Left ventricle myocardium inferior (tissue), 1 donor: ENCODE data around the gene WDR77. TPM values are rescaled to one million over a fixed set of nuclear protein-coding genes. Genes with fewer than 3 reads are reported as not detected.
A peak's percentile ranks its signal among the peaks of the same experiment; 100 is the strongest.

Experiments used
- DNase-seq: peaks from one replicate; pipeline ENCODE4 v3.0.0-alpha.2; 2020
- H3K27ac ChIP-seq: fragments of 200-600 bp; replicated peaks from 2 replicates; pipeline ENCODE4 v1.8.0; 2021
- H3K27me3 ChIP-seq: fragments of 200-600 bp; 2 replicates; pipeline ENCODE4 v1.8.0; 2021; ENCODE audit warnings: low read depth
- H3K36me3 ChIP-seq: fragments of 200-600 bp; 2 replicates; pipeline ENCODE4 v1.8.0; 2021
- H3K4me1 ChIP-seq: fragments of 200-600 bp; 2 replicates; pipeline ENCODE4 v1.8.0; 2021
- H3K4me3 ChIP-seq: fragments of 200-600 bp; 2 replicates; pipeline ENCODE4 v1.8.0; 2021; ENCODE audit warnings: mild to moderate bottlenecking, moderate library complexity
- H3K9me3 ChIP-seq: fragments of 200-600 bp; replicated peaks from 2 replicates; pipeline ENCODE4 v1.8.0; 2021
- intact Hi-C: fragments of 100-400 bp; cut with micrococcal nuclease; formaldehyde crosslinking; loops from one replicate; pipeline ENCODE4 v1.11.0; 2022
- total RNA-seq: library from RNA; stranded (reverse); fragmentation: NEBNext Ultra II Directional; extraction: Animal tissue kit (Norgen Biotek cat#: 25700); gene quantifications from one replicate; pipeline ENCODE4 v1.2.1, GENCODE V29; 2021
- TF ChIP-seq, protein P1 (sequence below): fragments of 200-600 bp; IDR thresholded peaks from 2 replicates; pipeline ENCODE4 v1.8.0; 2021; ENCODE audit warnings: antibody characterized with exemption, mild to moderate bottlenecking, borderline replicate concordance
- donor health status: DM: no; HTN: yes; CAD: no; lungs with severe emphysema.

WDR77 gene
- total RNA-seq, 1 donor from 2014 or later, result 30.7 TPM

DNA sequence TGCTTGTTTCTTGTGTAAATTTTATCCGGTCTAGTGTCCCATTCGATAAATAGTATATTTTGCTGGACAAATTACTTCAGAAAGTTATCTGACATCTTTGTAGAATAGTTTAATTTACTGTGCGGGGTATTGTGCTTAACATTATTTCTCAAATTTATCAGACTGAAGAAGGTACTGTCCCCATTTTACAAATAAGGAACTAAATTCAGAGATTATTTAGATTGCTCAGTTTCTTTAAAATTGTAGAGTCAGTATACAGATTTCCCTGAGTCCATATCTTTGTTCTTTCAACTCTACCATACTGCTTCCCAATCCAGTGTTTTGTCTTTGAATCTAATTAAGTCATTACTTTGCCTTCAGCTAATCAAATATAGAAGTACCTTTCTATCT lies 6.6 kb upstream of the WDR77 start:
- H3K9me3 ChIP-seq, result no peaks in the 10 kb centered on the region
- H3K27me3 ChIP-seq, result no peaks in the 10 kb centered on the region
- H3K4me3 ChIP-seq, result no peak overlapping the region
- TF ChIP-seq, protein P1, sequence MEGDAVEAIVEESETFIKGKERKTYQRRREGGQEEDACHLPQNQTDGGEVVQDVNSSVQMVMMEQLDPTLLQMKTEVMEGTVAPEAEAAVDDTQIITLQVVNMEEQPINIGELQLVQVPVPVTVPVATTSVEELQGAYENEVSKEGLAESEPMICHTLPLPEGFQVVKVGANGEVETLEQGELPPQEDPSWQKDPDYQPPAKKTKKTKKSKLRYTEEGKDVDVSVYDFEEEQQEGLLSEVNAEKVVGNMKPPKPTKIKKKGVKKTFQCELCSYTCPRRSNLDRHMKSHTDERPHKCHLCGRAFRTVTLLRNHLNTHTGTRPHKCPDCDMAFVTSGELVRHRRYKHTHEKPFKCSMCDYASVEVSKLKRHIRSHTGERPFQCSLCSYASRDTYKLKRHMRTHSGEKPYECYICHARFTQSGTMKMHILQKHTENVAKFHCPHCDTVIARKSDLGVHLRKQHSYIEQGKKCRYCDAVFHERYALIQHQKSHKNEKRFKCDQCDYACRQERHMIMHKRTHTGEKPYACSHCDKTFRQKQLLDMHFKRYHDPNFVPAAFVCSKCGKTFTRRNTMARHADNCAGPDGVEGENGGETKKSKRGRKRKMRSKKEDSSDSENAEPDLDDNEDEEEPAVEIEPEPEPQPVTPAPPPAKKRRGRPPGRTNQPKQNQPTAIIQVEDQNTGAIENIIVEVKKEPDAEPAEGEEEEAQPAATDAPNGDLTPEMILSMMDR, result no peak
- no peak for DNase-seq
- peaks cover 78% of the 10 kb centered on the region for H3K36me3 ChIP-seq
- no peak overlapping the region for H3K27ac ChIP-seq
- intact Hi-C loops, result no loop called here
- H3K4me1 ChIP-seq, result peaks cover 84% of the 10 kb centered on the region

DNA sequence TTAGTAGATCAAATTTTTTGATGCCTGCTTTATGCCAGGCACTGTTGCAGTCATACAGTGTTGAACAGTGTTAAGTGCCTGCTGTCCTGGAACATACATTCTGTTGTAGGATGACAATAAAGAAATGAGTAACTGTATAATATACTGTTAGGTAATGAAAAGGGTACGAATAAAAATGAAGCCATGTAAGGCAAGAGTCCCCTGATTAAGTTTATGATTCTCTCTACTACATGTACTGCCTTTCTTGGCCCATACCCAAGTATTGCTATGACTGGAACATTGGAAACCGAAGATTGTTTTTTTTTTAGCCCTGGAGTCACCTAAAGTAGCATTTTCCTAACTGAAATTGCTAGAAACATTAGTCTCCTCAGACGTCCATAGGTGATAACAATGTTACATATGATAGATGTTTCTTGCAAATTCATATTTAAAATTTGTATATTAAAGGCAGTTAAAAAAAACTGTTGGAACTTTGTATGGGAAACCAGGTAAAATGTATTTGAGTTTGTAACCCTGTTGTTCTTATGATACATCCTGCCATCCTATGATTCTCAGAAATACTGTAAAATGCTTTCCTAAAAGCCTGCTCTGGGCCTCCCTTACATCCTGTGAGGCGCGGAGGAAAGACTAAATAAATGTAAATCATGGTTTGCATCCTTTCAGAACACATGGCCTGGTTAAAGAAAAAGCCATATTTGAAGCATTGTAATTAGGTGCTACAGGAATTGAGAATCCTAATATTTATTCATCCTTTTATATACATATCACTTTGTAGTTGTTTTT lies 6.0 kb upstream of the WDR77 start:
- H3K27me3 ChIP-seq, result no peaks in the 10 kb centered on the region
- peaks cover 84% of the 10 kb centered on the region for H3K4me1 ChIP-seq
- intact Hi-C loops, result no loop called here
- H3K9me3 ChIP-seq, result no peaks in the 10 kb centered on the region
- H3K36me3 ChIP-seq, result peaks cover 76% of the 10 kb centered on the region
- TF ChIP-seq, protein P1, result no peak
- DNase-seq, result no peak
- no peak overlapping the region for H3K27ac ChIP-seq
- no peak overlapping the region for H3K4me3 ChIP-seq

DNA sequence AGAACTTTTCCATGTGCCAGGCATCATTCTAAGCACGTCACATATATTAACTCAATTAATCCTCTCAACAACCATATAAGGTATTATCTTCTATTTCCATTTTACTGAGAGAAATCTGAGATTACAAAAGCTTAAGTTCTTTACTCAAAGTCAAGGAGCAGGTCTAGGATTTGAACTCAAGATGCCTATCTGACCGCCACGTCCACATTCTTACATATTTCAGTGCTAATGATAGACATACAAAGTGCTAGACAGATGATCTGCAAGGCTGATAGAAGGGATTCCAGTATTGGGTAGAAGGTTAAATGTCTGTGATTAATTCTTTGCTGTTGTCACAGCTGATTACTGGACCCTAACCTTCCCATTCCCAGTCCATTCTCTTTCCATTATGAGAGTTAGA lies 4.7 kb upstream of the WDR77 start:
- H3K36me3 ChIP-seq, result peaks cover 63% of the 10 kb centered on the region
- H3K4me3 ChIP-seq, result no peak overlapping the region
- no peaks in the 10 kb centered on the region for H3K9me3 ChIP-seq
- H3K4me1 ChIP-seq, result peaks cover 87% of the 10 kb centered on the region
- TF ChIP-seq, protein P1, result no peak
- no peak for DNase-seq
- intact Hi-C loops, result no loop called here
- H3K27ac ChIP-seq, result no peak overlapping the region
- no peaks in the 10 kb centered on the region for H3K27me3 ChIP-seq

DNA sequence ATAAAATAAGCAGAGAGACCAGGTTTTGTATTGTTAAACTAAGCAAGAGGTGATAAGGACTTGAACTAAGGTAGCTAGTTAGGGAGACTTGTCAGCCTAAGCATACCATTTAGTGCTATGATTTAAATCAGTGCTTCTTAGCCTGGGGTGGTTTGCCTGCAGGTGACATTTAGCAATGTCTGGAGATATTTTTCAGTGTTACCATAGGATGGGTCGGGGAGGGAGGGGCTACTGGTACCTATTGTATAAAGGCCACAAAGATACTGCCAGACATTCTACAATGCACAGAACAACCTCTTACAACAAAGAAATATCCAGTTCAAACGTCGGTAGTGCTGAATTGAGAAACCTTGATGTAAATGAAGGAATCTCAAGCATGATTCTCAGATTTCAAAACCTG lies 3.5 kb upstream of the WDR77 start:
- TF ChIP-seq, protein P1, result no peak
- intact Hi-C loops, result no loop called here
- Histone ChIP-seq H3K27ac (no peak overlapping the region), H3K4me1 (peaks cover 89% of the 10 kb centered on the region), H3K27me3 (no peaks in the 10 kb centered on the region), H3K9me3 (no peaks in the 10 kb centered on the region), H3K36me3 (peaks cover 52% of the 10 kb centered on the region), H3K4me3 (peak overlapping the region; percentile 95)
- DNase-seq, result no peak

DNA sequence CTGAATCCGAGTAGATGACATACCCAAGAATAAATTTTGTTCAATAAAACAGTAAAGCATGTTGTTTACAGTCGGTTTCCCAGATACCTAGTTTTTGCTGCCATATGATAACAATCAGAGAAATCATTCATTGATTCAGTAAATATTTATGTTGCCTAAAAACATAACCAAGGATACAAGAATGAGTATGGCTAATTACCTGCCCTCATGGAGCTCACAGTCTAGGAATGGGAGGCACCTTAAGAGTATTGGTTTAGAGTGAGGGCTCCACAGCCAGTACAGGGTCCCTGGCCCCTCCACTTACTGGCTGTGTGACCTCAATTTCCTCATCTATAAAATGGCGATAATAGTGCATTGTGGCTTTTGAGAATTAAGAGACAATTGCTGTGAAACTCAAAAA lies 1.1 kb upstream of the WDR77 start:
- peaks cover 80% of the 10 kb centered on the region for H3K4me1 ChIP-seq
- H3K27me3 ChIP-seq, result no peaks in the 10 kb centered on the region
- DNase-seq, result no peak
- peaks cover 48% of the 10 kb centered on the region for H3K36me3 ChIP-seq
- H3K4me3 ChIP-seq, result peak overlapping the region; percentile 95
- no peaks in the 10 kb centered on the region for H3K9me3 ChIP-seq
- TF ChIP-seq, protein P1, result no peak
- H3K27ac ChIP-seq, result peak overlapping the region; percentile 94
- intact Hi-C loops, result no loop called here
